Measurements from ENCODE around the gene SLC16A2. TPM values are rescaled to one million over a fixed set of nuclear protein-coding genes. Genes with fewer than 3 reads are reported as not detected.

SLC16A2 gene
- total RNA-seq, 1 experiment from 2014 or later = 0.32 TPM

- ChIA-PET RAD21 (ENCODE audit: low non-redundant PET in 1 of 2, low total read pairs in 2 of 2, uncharacterized antibody in 2 of 2, unreplicated experiment in 2 of 2) (no interaction called here), CTCF (no interaction called here), POLR2A (no interaction called here)
- Histone ChIP-seq H2AFZ (ENCODE audit: low read depth, low read length, poor library complexity, severe bottlenecking) (no peak overlapping the region), H3K36me3 (ENCODE audit: control insufficient read depth in 1 of 2, insufficient read depth in 2 of 2, low read length in 2 of 2) (no peaks in the 10 kb centered on the region), H3K4me3 (replicated peaks in 1 of 2; ENCODE audit: low read depth in 1 of 2, low read length in 2 of 2) (no peak overlapping the region), H3K9ac (ENCODE audit: low read length) (no peak overlapping the region), H3K27ac (ENCODE audit: low read depth, low read length) (no peak overlapping the region), H3K9me2 (ENCODE audit: insufficient read depth) (no peaks in the 10 kb centered on the region), H3K4me2 (ENCODE audit: low read length) (no peak overlapping the region), H4K20me1 (ENCODE audit: insufficient read depth) (no peaks in the 10 kb centered on the region), H3K9me3 (ENCODE audit: control insufficient read depth in 1 of 2, insufficient read depth in 1 of 2, low read depth in 1 of 2, low read length in 2 of 2) (no peaks in the 10 kb centered on the region), H3K27me3 (ENCODE audit: insufficient read depth, low read length) (no peaks in the 10 kb centered on the region), H3K4me1 (ENCODE audit: control insufficient read depth in 1 of 2, insufficient read depth in 2 of 2, low read length in 2 of 2) (peaks cover 0 to 6% of the 10 kb centered on the region in 2 experiments; a peak in 1 of 4 replicates), H3K79me2 (ENCODE audit: insufficient read depth, low read length) (no peaks in the 10 kb centered on the region)
- BruUV-seq (replicated peaks) = no TSS peak
- intact Hi-C loops (cut with micrococcal nuclease) = no loop called here
- ATAC-seq (no peak), DNase-seq (ENCODE audit: low read depth, low spot score) (no peak)
- TF ChIP-seq, protein P1, sequence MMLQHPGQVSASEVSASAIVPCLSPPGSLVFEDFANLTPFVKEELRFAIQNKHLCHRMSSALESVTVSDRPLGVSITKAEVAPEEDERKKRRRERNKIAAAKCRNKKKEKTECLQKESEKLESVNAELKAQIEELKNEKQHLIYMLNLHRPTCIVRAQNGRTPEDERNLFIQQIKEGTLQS (IDR thresholded peaks at IDR 0.05) = no peak
- TF ChIP-seq POLR2A (IDR thresholded peaks at IDR 0.05; ENCODE audit: borderline replicate concordance, extremely low read depth, insufficient read depth, insufficient read length) (no peak), SIN3A (IDR thresholded peaks at IDR 0.05; ENCODE audit: low read depth) (no peak), CTCF (IDR thresholded peaks at IDR 0.05 in 2 of 3, conservative IDR thresholded peaks at IDR 0.05 in 1 of 3; ENCODE audit: borderline replicate concordance in 1 of 3, insufficient read depth in 1 of 3, low read depth in 2 of 3, low read length in 2 of 3) (no peak), FOSL1 (IDR thresholded peaks at IDR 0.05; ENCODE audit: low read depth) (no peak), REST (IDR thresholded peaks at IDR 0.05; ENCODE audit: low read depth) (no peak), RAD21 (IDR thresholded peaks at IDR 0.05; ENCODE audit: low read depth) (no peak), ELF1 (IDR thresholded peaks at IDR 0.05; ENCODE audit: borderline replicate concordance, low read depth) (no peak), JUND (IDR thresholded peaks at IDR 0.05) (no peak)
These were observed 1.4 kb downstream of the SLC16A2 start for GRCh38 chrX:74422576-74423288.

Measured in HCT116 (cell line).